Body of pancreas (tissue), 4 donors: ENCODE results near the gene PFDN6.

Experiments
- CTCF ChIP-seq, 7 experiments: fragments of 450-650 bp in 4 of 7; fragments of 200-600 bp in 3 of 7; sonication (generic) in 3 of 7; IDR thresholded peaks; one replicate each; pipeline ENCODE4 v1.5.1; 2016 to 2019; ENCODE audit warnings: antibody characterized with exemption in 7 of 7
- POLR2A ChIP-seq, 3 donors: fragments of 450-650 bp; IDR thresholded peaks; one replicate each; pipeline ENCODE4 v1.6.1; 2016; ENCODE audit warnings: antibody characterized with exemption in 3 of 3, mild to moderate bottlenecking in 2 of 3

GRCh38 chr6:33247977-33248642, 41.3 kb upstream of the PFDN6 start:
- peak; percentile 80 to 99 (median 98) for TF ChIP-seq CTCF (IDR thresholded peaks at IDR 0.05)
- TF ChIP-seq POLR2A (IDR thresholded peaks at IDR 0.05), result no peak
